Peyer's patch (tissue), 4 donors: ENCODE data around the gene SPAG16. TPM values are rescaled to one million over a fixed set of nuclear protein-coding genes. Genes with fewer than 3 reads are reported as not detected.

ENCODE experiments used
- DNase-seq, 3 donors: peaks; one replicate each; pipeline ENCODE4 v3.0.0-alpha.2; 2017 to 2019
- H3K27ac ChIP-seq, 4 donors: fragments of 200-600 bp; sonication (generic); one replicate each; pipeline ENCODE4 v1.5.1; 2016 to 2019
- H3K27me3 ChIP-seq, 2 donors: fragments of 200-600 bp; sonication (generic); one replicate each; pipeline ENCODE4 v1.5.1; 2019
- H3K36me3 ChIP-seq, 3 donors: fragments of 200-600 bp; sonication (generic); one replicate each; pipeline ENCODE4 v1.5.1; 2016 to 2019
- H3K4me1 ChIP-seq, 4 donors: fragments of 200-600 bp; sonication (generic); one replicate each; pipeline ENCODE4 v1.5.1; 2016 to 2019
- H3K4me3 ChIP-seq, 4 donors: fragments of 200-600 bp; sonication (generic); 1 replicate in 3 of 4; 2 replicates in 1 of 4; pipeline ENCODE4 v1.5.1; 2016 to 2019; ENCODE audit warnings: mild to moderate bottlenecking in 1 of 4
- H3K9me3 ChIP-seq, 4 donors: fragments of 200-600 bp; sonication (generic); one replicate each; pipeline ENCODE4 v1.5.1; 2016 to 2019; ENCODE audit warnings: mild to moderate bottlenecking in 1 of 4
- POLR2A ChIP-seq, 2 donors: fragments of 450-650 bp; IDR thresholded peaks; one replicate each; pipeline ENCODE4 v1.5.1; 2017; ENCODE audit warnings: antibody characterized with exemption in 2 of 2, mild to moderate bottlenecking in 2 of 2, moderate library complexity in 2 of 2
- total RNA-seq, 4 donors: library from RNA; depleted of rRNA; stranded (reverse); fragments of >200 nt; gene quantifications; one replicate each; pipeline ENCODE4 v1.1.0, GENCODE V29; 2016
- TF ChIP-seq, protein P1 (sequence below), 6 experiments: fragments of 450-650 bp in 4 of 6; fragments of 200-600 bp in 2 of 6; sonication (generic) in 1 of 6; IDR thresholded peaks; one replicate each; pipeline ENCODE4 v1.5.1; 2017 to 2019; ENCODE audit warnings: antibody characterized with exemption in 6 of 6, mild to moderate bottlenecking in 3 of 6, moderate library complexity in 1 of 6

The SPAG16 gene
- total RNA-seq, 4 donors from 2014 or later: 5.5 to 43.7 (median 10.0) TPM

DNA sequence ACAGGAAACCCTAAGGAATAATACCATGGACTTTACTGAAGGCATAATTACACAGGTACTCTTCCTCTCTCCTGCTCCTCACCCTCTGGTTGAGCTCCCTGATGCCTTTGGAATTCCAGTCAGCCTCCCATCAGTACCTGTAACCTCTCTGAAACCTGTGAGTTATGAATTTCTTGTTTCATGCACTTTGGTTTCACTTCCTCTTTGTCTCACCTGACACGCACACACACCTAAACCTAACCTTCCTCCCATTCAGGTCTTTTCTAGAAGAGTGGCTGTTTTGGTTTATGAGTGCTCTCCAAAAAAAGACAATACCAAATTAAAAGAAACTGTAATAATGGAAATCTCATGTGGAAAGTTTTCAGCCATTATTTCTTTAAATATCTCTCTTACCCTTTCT, 675.3 kb downstream of the SPAG16 start:
- DNase-seq: no peak
- no peaks in the 10 kb centered on the region for H3K4me1 ChIP-seq
- no peak overlapping the region for H3K4me3 ChIP-seq
- no peaks in the 10 kb centered on the region for H3K27me3 ChIP-seq
- no peak overlapping the region for H3K27ac ChIP-seq
- H3K36me3 ChIP-seq: no peaks in the 10 kb centered on the region
- no peaks in the 10 kb centered on the region for H3K9me3 ChIP-seq
- TF ChIP-seq, protein P1, sequence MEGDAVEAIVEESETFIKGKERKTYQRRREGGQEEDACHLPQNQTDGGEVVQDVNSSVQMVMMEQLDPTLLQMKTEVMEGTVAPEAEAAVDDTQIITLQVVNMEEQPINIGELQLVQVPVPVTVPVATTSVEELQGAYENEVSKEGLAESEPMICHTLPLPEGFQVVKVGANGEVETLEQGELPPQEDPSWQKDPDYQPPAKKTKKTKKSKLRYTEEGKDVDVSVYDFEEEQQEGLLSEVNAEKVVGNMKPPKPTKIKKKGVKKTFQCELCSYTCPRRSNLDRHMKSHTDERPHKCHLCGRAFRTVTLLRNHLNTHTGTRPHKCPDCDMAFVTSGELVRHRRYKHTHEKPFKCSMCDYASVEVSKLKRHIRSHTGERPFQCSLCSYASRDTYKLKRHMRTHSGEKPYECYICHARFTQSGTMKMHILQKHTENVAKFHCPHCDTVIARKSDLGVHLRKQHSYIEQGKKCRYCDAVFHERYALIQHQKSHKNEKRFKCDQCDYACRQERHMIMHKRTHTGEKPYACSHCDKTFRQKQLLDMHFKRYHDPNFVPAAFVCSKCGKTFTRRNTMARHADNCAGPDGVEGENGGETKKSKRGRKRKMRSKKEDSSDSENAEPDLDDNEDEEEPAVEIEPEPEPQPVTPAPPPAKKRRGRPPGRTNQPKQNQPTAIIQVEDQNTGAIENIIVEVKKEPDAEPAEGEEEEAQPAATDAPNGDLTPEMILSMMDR (IDR thresholded peaks at IDR 0.05): no peak
- no peak for TF ChIP-seq POLR2A (IDR thresholded peaks at IDR 0.05)

DNA sequence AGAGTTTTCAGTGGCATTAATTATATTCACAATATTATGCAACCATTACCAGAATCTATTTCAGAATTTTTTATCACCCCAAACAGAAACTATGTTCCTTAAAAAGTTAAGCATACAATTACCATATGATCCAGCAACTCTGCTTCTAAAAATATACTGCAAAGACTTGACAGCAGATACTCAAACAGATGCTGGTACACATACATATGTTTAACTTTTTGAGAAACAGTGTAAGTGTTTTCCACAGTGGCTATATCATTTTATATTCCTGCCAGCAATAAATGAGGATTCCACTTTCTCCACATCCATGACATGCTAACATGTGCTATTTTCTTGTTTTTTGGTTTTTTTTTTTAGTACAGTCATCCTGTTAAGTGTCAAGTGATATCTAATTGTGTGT, 687.3 kb downstream of the SPAG16 start:
- Histone ChIP-seq H3K4me1 (no peaks in the 10 kb centered on the region), H3K36me3 (no peaks in the 10 kb centered on the region), H3K27me3 (no peaks in the 10 kb centered on the region), H3K9me3 (no peaks in the 10 kb centered on the region), H3K4me3 (no peak overlapping the region), H3K27ac (no peak overlapping the region)
- no peak for DNase-seq
- TF ChIP-seq POLR2A (IDR thresholded peaks at IDR 0.05): no peak
- TF ChIP-seq, protein P1 (IDR thresholded peaks at IDR 0.05): no peak

DNA sequence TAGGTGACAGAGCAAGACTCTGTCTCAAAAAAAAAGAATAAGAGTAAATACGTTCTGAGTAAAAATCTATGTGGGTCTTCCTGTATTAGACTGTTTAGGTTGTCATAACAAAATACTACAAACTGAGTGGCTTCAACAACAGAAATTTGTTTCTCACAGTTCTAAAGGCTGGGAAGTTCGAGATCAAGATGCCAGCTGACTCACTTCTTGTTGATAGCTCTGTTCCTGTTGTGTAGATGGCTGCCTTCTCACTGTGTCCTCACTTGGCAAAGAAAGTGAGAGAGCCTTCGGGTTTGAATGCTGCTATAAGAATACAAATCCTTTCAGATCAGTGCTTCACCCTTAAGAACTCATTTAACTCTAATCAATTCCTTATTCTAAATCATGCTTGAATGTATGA, 696.6 kb downstream of the SPAG16 start:
- TF ChIP-seq, protein P1 (IDR thresholded peaks at IDR 0.05): no peak
- TF ChIP-seq POLR2A (IDR thresholded peaks at IDR 0.05): no peak
- Histone ChIP-seq H3K4me1 (no peaks in the 10 kb centered on the region), H3K27ac (no peak overlapping the region), H3K9me3 (no peaks in the 10 kb centered on the region), H3K36me3 (no peaks in the 10 kb centered on the region), H3K27me3 (no peaks in the 10 kb centered on the region), H3K4me3 (no peak overlapping the region)
- DNase-seq: no peak

DNA sequence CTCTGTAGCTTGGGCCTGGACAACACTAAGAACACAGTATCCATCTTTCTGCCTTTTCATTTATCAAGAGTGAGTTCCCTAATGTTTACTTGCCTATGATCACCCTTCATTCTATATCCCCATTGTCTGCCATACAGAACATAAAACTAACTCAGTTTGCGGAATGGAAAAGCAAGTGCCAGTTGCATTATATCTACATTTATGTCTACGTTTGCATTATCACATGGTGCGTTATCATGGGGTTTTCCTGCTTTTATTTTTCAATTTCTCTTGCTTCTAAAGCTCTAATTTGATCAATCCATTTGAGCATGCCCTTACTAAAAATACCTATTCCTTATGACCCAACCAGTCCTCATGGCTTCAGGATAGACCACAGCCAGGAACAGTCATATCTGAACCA, 704.9 kb downstream of the SPAG16 start:
- Histone ChIP-seq H3K27me3 (no peaks in the 10 kb centered on the region), H3K36me3 (no peaks in the 10 kb centered on the region), H3K4me3 (no peak overlapping the region), H3K4me1 (no peaks in the 10 kb centered on the region), H3K9me3 (peaks cover 0 to 4% (median 0%) of the 10 kb centered on the region in 4 donors), H3K27ac (no peak overlapping the region)
- no peak for DNase-seq
- TF ChIP-seq POLR2A (IDR thresholded peaks at IDR 0.05): no peak
- TF ChIP-seq, protein P1 (IDR thresholded peaks at IDR 0.05): no peak

DNA sequence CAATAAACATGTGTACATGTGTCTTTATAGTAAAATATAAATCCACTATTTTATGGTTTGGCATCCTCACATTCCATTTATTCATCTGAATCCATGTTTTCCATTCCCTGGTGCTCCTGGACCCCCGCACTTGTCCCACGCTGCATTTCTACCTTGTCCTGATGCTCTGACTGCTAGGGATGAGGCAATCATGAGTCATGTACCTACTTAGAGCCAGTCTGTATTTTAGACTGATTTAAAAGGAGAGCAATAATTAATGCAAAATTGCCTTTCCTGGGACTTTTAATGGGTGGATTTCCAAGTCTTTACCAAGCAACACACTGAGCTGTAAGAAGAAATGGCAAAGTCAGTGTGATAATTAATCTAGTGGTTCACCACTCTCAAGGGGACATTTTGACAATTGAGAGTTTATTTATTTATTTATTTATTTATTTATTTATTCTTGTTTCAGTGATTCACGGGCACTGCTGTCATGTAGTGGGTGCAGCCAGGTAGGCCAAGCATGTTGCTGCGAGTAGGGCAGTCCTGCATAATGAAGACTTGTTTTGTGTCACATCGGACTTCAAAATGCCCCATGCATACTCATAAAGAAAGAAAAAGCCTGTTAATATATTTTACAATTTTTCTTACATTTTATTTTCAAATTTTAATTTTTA, 707.3 kb downstream of the SPAG16 start:
- no peaks in the 10 kb centered on the region for H3K4me1 ChIP-seq
- H3K36me3 ChIP-seq: no peaks in the 10 kb centered on the region
- no peaks in the 10 kb centered on the region for H3K27me3 ChIP-seq
- H3K9me3 ChIP-seq: peaks cover 0 to 4% (median 0%) of the 10 kb centered on the region in 4 donors
- H3K27ac ChIP-seq: no peak overlapping the region
- DNase-seq: no peak
- no peak overlapping the region for H3K4me3 ChIP-seq
- TF ChIP-seq, protein P1 (IDR thresholded peaks at IDR 0.05): no peak
- TF ChIP-seq POLR2A (IDR thresholded peaks at IDR 0.05): no peak
